Cerebellar nuclear complex (tissue), 1 donor: ENCODE data around the gene SEPTIN5.
"Not testable (repeated sequence)": the region's sequence is repeated elsewhere in the genome, so short reads cannot be mapped to it uniquely, and the experiment has no call there.

Experiments used
- DNase-seq, 2 experiments: peaks; one replicate each; lab custom pipeline; 2025; lab: John Stamatoyannopoulos, UW

Gene SEPTIN5

GRCh38 chr22:19680911-19681862 lies 33.1 kb upstream of the SEPTIN5 start:
- no peak for DNase-seq

GRCh38 chr22:19681863-19682245 lies 32.4 kb upstream of the SEPTIN5 start:
- no peak for DNase-seq

- no peak for DNase-seq
These were observed 27.4 kb upstream of the SEPTIN5 start for GRCh38 chr22:19686946-19687345.

- no peak for DNase-seq
These were observed 26.6 kb upstream of the SEPTIN5 start for GRCh38 chr22:19687561-19688300.

- no peak for DNase-seq
These were observed 25.7 kb upstream of the SEPTIN5 start for GRCh38 chr22:19688301-19689290.

- no peak for DNase-seq
These were observed 24.9 kb upstream of the SEPTIN5 start for GRCh38 chr22:19689408-19689807.

GRCh38 chr22:19691007-19691720 lies 23.1 kb upstream of the SEPTIN5 start:
- no peak for DNase-seq

- no peak for DNase-seq
These were observed 22.5 kb upstream of the SEPTIN5 start for GRCh38 chr22:19691721-19692341.

- no peak for DNase-seq
These were observed 20.7 kb upstream of the SEPTIN5 start for GRCh38 chr22:19693581-19693980.

GRCh38 chr22:19693981-19694670 lies 20.2 kb upstream of the SEPTIN5 start:
- DNase-seq, result no peak

- no peak for DNase-seq
These were observed 19.6 kb upstream of the SEPTIN5 start for GRCh38 chr22:19694696-19695095.

GRCh38 chr22:19696504-19697276 lies 17.6 kb upstream of the SEPTIN5 start:
- no peak for DNase-seq

- DNase-seq, result not testable (repeated sequence)
These were observed 16.4 kb upstream of the SEPTIN5 start for GRCh38 chr22:19697871-19698270.

- DNase-seq, result no peak
These were observed 13.4 kb upstream of the SEPTIN5 start for GRCh38 chr22:19700790-19701419.

- DNase-seq, result no peak
These were observed 12.7 kb upstream of the SEPTIN5 start for GRCh38 chr22:19701420-19702145.

- DNase-seq, result no peak
These were observed 10.4 kb upstream of the SEPTIN5 start for GRCh38 chr22:19703869-19704268.

GRCh38 chr22:19704355-19705015 lies 9.8 kb upstream of the SEPTIN5 start:
- DNase-seq, result no peak
